Measurements from ENCODE around the gene CYP2W1. TPM values are rescaled to one million over a fixed set of nuclear protein-coding genes. Genes with fewer than 3 reads are reported as not detected.

CYP2W1 gene
- total RNA-seq, 6 experiments from 2014 or later: 0.15 to 0.25 TPM; not detected in 4

- no peak overlapping the region for H3K27ac Mint-ChIP-seq
- TF ChIP-seq CTCF (IDR thresholded peaks at IDR 0.05): no peak
- no peaks in the 10 kb centered on the region for H3K36me3 Mint-ChIP-seq (ENCODE audit: low read depth)
- H3K4me3 Mint-ChIP-seq: no peak overlapping the region
- no peak for DNase-seq
- H3K9me3 Mint-ChIP-seq: no peaks in the 10 kb centered on the region
- H3K4me1 Mint-ChIP-seq (ENCODE audit: low read depth): no peaks in the 10 kb centered on the region
- peaks cover 11% of the 10 kb centered on the region for H3K27me3 Mint-ChIP-seq (ENCODE audit: insufficient read depth)
Observed at GRCh38 chr7:977326-978048, 5.5 kb upstream of the CYP2W1 start.

DNA sequence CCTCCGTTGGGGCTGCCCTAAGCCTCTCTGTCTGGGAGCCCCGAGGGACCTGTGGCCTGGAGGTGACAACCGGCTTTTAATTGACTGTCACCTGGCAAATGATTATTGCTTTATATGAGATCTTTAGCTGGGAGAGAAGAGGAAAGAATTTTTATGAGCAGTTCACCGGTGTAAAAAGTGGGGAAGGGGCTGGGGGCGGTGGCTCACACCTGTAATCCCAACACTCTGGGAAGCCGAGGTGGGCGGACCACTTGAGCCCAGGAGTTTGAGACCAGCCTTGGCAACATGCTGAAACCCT is 5.0 kb upstream of the CYP2W1 start:
- Mint-ChIP-seq H3K4me3 (no peak overlapping the region), H3K27me3 (ENCODE audit: insufficient read depth) (peaks cover 11% of the 10 kb centered on the region), H3K9me3 (no peaks in the 10 kb centered on the region), H3K4me1 (ENCODE audit: low read depth) (no peaks in the 10 kb centered on the region), H3K27ac (no peak overlapping the region), H3K36me3 (ENCODE audit: low read depth) (no peaks in the 10 kb centered on the region)
- no peak for TF ChIP-seq CTCF (IDR thresholded peaks at IDR 0.05)
- DNase-seq: no peak

GRCh38 chr7:978416-979091 is 4.4 kb upstream of the CYP2W1 start:
- Mint-ChIP-seq H3K27me3 (ENCODE audit: insufficient read depth) (peaks cover 11% of the 10 kb centered on the region), H3K36me3 (ENCODE audit: low read depth) (no peaks in the 10 kb centered on the region), H3K27ac (no peak overlapping the region), H3K4me1 (ENCODE audit: low read depth) (no peaks in the 10 kb centered on the region), H3K4me3 (no peak overlapping the region), H3K9me3 (no peaks in the 10 kb centered on the region)
- no peak for DNase-seq
- no peak for TF ChIP-seq CTCF (IDR thresholded peaks at IDR 0.05)

DNA sequence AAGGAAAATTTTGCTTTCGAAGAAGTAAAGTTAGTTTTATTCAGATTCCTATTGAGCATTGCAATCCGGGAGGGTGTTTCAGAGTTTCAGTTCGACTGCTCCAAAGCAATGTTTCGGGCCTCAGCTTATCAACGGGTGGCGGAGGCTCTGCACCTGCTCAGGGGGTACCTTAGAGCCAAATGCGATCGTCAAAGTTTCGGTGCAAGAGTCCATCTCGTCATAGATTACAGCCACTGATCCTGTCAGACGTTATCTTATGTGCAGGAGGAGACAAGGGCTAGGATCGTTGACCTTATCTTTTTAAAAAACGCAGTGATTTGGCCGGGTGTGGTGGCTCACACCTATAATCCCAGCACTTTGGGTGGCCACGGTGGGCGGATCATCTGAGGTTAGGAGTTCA is 3.8 kb upstream of the CYP2W1 start:
- Mint-ChIP-seq H3K27me3 (ENCODE audit: insufficient read depth) (peaks cover 11% of the 10 kb centered on the region), H3K4me1 (ENCODE audit: low read depth) (no peaks in the 10 kb centered on the region), H3K36me3 (ENCODE audit: low read depth) (no peaks in the 10 kb centered on the region), H3K4me3 (no peak overlapping the region), H3K9me3 (no peaks in the 10 kb centered on the region), H3K27ac (no peak overlapping the region)
- no peak for DNase-seq
- no peak for TF ChIP-seq CTCF (IDR thresholded peaks at IDR 0.05)

DNA sequence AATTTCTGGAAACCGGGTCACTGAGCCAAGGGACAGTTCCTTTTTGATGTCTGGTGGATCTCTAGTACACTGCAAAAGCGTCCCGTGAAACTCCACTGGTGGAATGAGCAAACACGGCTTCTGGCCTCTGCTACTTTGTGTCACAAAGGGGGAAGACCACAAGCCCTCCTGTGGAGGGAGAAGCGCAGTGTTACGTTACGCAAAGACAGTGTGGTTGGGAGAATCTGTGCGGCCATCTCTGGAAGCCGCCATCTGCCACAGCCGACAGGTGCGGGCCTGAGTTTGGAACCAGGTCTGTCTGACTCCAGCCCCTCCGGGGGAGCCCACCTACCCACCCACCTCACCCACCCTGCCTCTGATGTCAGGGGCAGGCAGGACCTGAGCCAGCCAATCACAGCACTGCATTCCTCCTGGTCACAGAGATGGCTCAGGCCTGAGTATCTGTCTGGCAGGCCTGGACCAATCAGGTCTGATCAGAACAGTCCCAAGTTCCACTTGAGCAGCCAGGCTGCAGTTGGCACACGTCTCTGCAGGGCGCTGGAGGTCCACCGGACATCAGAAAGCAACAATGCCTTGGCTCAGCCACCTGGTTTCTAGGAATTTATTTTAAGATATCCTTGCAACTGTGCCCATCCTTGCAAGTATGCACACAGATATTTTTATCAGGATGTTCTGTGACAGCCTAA is 3.0 kb upstream of the CYP2W1 start:
- Mint-ChIP-seq H3K9me3 (no peaks in the 10 kb centered on the region), H3K27me3 (ENCODE audit: insufficient read depth) (peaks cover 11% of the 10 kb centered on the region), H3K4me1 (ENCODE audit: low read depth) (no peaks in the 10 kb centered on the region), H3K4me3 (no peak overlapping the region), H3K36me3 (ENCODE audit: low read depth) (no peaks in the 10 kb centered on the region), H3K27ac (no peak overlapping the region)
- DNase-seq: no peak
- TF ChIP-seq CTCF (IDR thresholded peaks at IDR 0.05): no peak
